Dedifferentiated amniotic fluid mesenchymal stem cell (primary cell): Measurements from ENCODE around the gene TRIML2.
A peak's percentile ranks its signal among the peaks of the same experiment; 100 is the strongest.
"Not testable (repeated sequence)": the region's sequence is repeated elsewhere in the genome, so short reads cannot be mapped to it uniquely, and the experiment has no call there.

Experiments used
- DNase-seq: peaks from one replicate; pipeline ENCODE4 v3.0.0-alpha.2; 2016; ENCODE audit errors: extremely low spot score

TRIML2 gene

DNA sequence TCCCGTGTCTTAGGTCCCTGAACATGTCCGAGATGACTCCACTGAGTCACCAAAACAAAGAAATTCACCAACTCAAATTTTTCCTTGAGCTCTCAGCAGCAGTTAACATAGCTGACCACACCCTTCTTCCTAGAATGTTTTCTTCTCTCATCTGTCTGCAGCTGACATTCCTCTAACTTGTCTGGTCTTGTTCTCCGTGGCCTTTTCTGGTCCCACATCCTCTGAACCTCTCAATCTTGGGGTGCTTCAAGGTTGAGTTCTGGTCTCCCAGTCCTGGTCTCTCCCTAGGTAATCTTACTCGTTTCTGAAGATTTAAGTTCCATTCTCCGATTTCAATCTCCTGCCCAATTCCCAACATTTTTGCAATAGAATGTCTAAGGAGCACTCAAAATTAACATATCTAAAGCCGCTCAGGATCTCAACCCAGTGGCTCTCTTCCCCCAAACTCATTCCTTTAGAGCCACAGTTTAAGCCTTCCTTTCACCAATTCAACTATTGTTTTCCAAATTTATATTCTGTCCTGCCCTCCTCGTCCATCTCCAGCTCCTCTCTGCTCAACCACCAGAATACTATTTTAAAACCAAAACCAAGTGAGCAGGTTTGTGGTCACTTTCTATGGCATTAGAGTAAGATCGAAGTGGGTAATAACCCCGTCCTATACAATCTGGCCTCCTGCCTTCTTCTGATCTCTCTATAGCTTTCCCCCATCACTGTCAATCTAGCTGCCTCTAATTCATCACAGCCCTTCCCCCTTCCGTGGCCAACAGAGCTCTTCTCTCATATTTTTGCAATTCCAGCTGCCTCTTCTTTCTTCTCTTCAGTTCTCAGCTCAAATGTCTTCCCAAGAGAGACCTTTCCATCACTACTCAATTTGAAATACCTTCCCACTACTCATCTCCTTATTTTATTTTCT lies 1.2 kb downstream of the TRIML2 start:
- peak; percentile 59 for DNase-seq

DNA sequence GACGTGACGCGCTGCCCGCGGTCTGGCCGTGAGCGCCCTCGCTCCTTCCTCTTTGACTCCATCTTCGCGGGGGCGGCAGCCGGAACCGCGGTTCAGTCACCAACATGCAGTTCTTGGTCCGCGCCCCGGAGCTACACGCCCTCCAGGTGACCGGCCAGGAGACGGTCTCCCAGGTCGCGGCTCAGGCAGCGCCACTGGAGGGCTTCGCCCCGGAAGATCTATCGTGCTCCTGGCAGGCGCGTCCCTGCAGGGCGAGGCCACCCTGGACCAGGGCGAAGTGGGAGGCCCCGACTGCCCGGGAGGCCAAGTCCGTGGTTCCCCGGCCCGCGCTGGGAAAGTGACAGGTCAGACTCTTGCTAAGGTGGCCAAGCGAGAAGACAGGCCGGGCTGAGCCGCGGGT lies 2.9 kb downstream of the TRIML2 start:
- no peak for DNase-seq

GRCh38 chr4:188092824-188093223 lies 16.6 kb downstream of the TRIML2 start:
- DNase-seq: peak; percentile 27

DNA sequence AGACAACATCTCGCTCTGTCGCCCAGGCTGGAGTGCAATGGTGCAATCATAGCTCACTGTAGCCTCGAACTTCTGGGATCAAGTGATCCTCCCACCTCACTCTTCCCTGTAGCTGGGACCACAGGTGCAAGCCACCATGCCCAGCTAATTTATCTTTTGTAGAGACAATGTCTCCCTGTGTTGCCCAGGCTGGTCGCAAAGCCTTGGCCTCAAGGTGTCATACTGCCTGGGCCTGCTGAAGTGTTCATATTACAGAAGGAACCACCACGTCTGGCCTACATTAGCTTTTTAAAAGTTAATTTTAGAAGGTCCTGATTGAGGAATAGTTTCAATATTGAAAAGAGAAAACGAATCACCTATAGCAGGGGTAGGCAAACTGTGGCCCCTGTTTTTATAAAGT lies 22.5 kb downstream of the TRIML2 start:
- no peak for DNase-seq

GRCh38 chr4:188082796-188083195 lies 26.6 kb downstream of the TRIML2 start:
- no peak for DNase-seq

GRCh38 chr4:188078116-188078515 lies 31.3 kb downstream of the TRIML2 start:
- DNase-seq: no peak

DNA sequence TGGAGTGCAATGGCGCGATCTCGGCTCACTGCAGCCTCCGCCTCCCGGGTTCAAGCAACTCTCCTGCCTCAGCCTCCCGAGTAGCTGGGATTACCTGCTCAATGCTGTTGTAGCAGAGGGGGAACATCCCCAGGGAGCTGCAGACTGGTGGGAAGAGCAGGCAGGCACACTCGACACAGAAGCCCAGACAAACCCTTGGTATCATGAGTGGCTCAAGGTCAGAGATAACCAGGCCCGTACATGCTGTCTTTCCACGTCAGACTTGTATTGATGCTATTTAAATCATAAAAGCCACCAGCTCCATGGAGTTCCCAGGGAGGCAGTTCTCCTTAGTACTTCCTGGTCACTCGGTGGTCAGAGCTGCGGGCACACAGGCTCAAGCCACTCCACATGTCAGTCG lies 33.2 kb downstream of the TRIML2 start:
- no peak for DNase-seq

DNA sequence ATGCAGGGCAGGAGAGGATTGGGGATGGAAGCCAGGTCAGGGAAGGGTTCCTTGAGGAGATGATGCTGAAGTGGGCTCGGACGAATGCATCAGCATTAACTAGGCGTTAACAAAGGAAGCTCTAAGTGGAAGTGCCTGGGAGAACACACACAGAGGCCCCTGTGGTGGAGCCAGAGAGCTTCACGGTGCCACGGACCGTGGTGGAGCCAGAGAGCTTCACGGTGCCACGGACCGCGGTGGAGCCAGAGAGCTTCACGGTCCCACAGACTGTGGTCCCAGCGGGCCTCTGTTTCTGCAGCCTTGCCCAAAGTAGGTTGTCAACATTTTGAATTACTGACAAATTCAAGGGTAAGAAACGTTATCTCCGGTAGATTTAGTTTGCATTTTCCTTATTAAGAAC lies 48.3 kb downstream of the TRIML2 start:
- no peak for DNase-seq

GRCh38 chr4:188053302-188053701 lies 56.1 kb downstream of the TRIML2 start:
- no peak for DNase-seq

DNA sequence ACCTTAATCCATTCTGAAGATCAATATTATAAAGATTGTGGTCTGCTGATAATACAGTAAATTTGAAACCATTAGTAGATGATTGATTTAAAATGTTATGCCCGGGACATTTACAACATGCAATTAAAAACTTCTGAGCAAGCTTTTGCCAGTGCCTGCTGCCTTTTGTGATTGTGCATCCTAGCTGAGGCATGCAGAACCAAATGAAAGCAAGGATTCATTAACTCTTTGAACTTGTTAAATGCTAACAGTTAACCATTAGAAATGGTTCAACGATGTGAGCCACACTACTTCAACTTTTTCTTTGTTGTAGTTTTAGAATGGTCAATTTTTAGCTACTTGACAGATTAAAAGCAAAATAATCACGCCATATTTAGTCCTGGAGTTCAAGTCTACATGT lies 62.7 kb downstream of the TRIML2 start:
- DNase-seq: no peak

GRCh38 chr4:188045461-188045860 lies 63.9 kb downstream of the TRIML2 start:
- not testable (repeated sequence) for DNase-seq

DNA sequence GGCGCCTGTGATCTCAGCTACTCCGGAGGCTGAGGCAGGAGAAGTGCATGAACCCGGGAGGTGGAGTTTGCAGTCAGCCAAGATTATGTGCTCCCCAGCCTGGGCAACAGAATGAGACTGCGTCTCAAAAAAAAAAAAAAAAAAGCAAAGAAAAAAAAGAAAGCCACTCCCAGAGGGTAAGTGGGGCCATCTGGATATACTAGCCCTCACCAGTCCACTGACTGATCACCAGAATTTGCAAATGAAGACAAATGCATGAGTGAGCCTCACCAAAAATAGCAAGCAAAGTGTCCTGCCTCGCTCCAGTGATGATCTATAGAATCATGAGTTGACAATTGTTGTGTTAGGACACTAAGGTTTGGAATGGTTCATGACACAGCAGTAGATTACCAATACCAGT lies 66.2 kb downstream of the TRIML2 start:
- DNase-seq: no peak

GRCh38 chr4:188042191-188042590 lies 67.2 kb downstream of the TRIML2 start:
- no peak for DNase-seq

GRCh38 chr4:188041721-188042120 lies 67.7 kb downstream of the TRIML2 start:
- no peak for DNase-seq
